Bronchial epithelial cell (primary cell): ENCODE data around the gene ALDH1L2. TPM values are rescaled to one million over a fixed set of nuclear protein-coding genes. Genes with fewer than 3 reads are reported as not detected.

ENCODE experiments used
- DNase-seq: peaks from one replicate; pipeline ENCODE4 v3.0.0-alpha.2; 2010; ENCODE audit warnings: low read depth
- FAIRE-seq: peaks from 2 replicates; lab custom pipeline; 2011; peaks lifted over from hg19 to GRCh38; lab: Jason Lieb, UNC
- H3K27me3 ChIP-seq: 2 replicates; pipeline ENCODE4 v1.5.1; 2011; ENCODE audit warnings: low read length; ENCODE audit not compliant: control insufficient read depth, insufficient read depth
- H3K36me3 ChIP-seq: 2 replicates; pipeline ENCODE4 v1.5.1; 2011; ENCODE audit warnings: low read length; ENCODE audit not compliant: control insufficient read depth, insufficient read depth
- H3K4me3 ChIP-seq: 2 replicates; pipeline ENCODE4 v1.5.1; 2011; ENCODE audit warnings: mild to moderate bottlenecking, low read depth, low read length, control low read depth
- CTCF ChIP-seq: IDR thresholded peaks from 2 replicates; pipeline ENCODE4 v1.5.1; 2011; ENCODE audit warnings: mild to moderate bottlenecking, moderate library complexity, low read length, control low read depth, inconsistent platforms; ENCODE audit not compliant: insufficient read depth, severe bottlenecking
- total RNA-seq: library from RNA; depleted of rRNA; stranded (reverse); fragments of >200 nt; gene quantifications from 2 replicates; pipeline ENCODE4 v1.2.1, GENCODE V29; 2014

The ALDH1L2 gene
- total RNA-seq, 1 donor from 2014 or later = 34.2 TPM

- FAIRE-seq (no peak), DNase-seq (peak; percentile 85)
- H3K36me3 ChIP-seq = no peaks in the 10 kb centered on the region
- H3K27me3 ChIP-seq = no peaks in the 10 kb centered on the region
- TF ChIP-seq CTCF = no peak
- no peak overlapping the region for H3K4me3 ChIP-seq
Observed at GRCh38 chr12:104974626-104975290, 109.5 kb downstream of the ALDH1L2 start.

- TF ChIP-seq CTCF = no peak
- Histone ChIP-seq H3K4me3 (no peak overlapping the region), H3K27me3 (no peaks in the 10 kb centered on the region), H3K36me3 (no peaks in the 10 kb centered on the region)
- no peak for FAIRE-seq
- no peak for DNase-seq
Observed at GRCh38 chr12:104973250-104973649, 111.0 kb downstream of the ALDH1L2 start.

GRCh38 chr12:104971306-104971705, 113.0 kb downstream of the ALDH1L2 start:
- no peak for DNase-seq
- Histone ChIP-seq H3K36me3 (no peaks in the 10 kb centered on the region), H3K4me3 (no peak overlapping the region), H3K27me3 (no peaks in the 10 kb centered on the region)
- TF ChIP-seq CTCF = no peak
- no peak for FAIRE-seq

Other genes starting within 250 kb of the ALDH1L2 start
- gene SLC41A2, start 126.2 kb downstream of the ALDH1L2 start, total RNA-seq = 1.5 and 2.4 TPM in 2 replicates
- 4.5 and 6.5 TPM in 2 replicates for gene NOPCHAP1, start 98.1 kb downstream of the ALDH1L2 start, total RNA-seq
- 52.5 and 60.8 TPM in 2 replicates for gene WASHC4, start 23.3 kb upstream of the ALDH1L2 start, total RNA-seq
- 21.4 and 23.2 TPM in 2 replicates for gene APPL2, start 151.7 kb upstream of the ALDH1L2 start, total RNA-seq
- gene C12orf75, start 246.2 kb upstream of the ALDH1L2 start, total RNA-seq = 11.8 and 20.2 TPM in 2 replicates